GM19328 (cell line): ENCODE measurements around the gene PEMT.
A peak's percentile ranks its signal among the peaks of the same experiment; 100 is the strongest.
"Not testable (repeated sequence)": the region's sequence is repeated elsewhere in the genome, so short reads cannot be mapped to it uniquely, and the experiment has no call there.

Experiments
- ATAC-seq: cut with Tn5 transposase; IDR thresholded peaks from one replicate; pipeline ENCODE4 v1.9.1; 2021; ENCODE audit warnings: mild to moderate bottlenecking, moderate library complexity; ENCODE audit not compliant: unreplicated experiment

PEMT gene

GRCh38 chr17:17591355-17592298 lies at the start of gene PEMT:
Gene PEMT, minus strand, starts transcription at chr17:17591708. Its CDS starts 82 bp downstream, at chr17:17591626.
- ATAC-seq = peak; percentile 95

- not testable (repeated sequence) for ATAC-seq
Observed at GRCh38 chr17:17639661-17640270, 48.3 kb upstream of the PEMT start.

- no peak for ATAC-seq
Observed at GRCh38 chr17:17638467-17638866, 47.0 kb upstream of the PEMT start.

- no peak for ATAC-seq
Observed at GRCh38 chr17:17636272-17636885, 44.9 kb upstream of the PEMT start.

- not testable (repeated sequence) for ATAC-seq
Observed at GRCh38 chr17:17635537-17636271, 44.2 kb upstream of the PEMT start.

GRCh38 chr17:17635126-17635525 lies 43.6 kb upstream of the PEMT start:
- ATAC-seq = no peak

- no peak for ATAC-seq
Observed at GRCh38 chr17:17633310-17633709, 41.8 kb upstream of the PEMT start.

GRCh38 chr17:17632690-17633089 lies 41.2 kb upstream of the PEMT start:
- ATAC-seq = not testable (repeated sequence)

- ATAC-seq = no peak
Observed at GRCh38 chr17:17628388-17629008, 37.0 kb upstream of the PEMT start.

GRCh38 chr17:17626840-17627239 lies 35.3 kb upstream of the PEMT start:
- no peak for ATAC-seq

GRCh38 chr17:17626151-17626805 lies 34.8 kb upstream of the PEMT start:
- ATAC-seq = no peak

GRCh38 chr17:17624741-17625140 lies 33.2 kb upstream of the PEMT start:
- ATAC-seq = no peak

GRCh38 chr17:17623904-17624303 lies 32.4 kb upstream of the PEMT start:
- ATAC-seq = no peak

GRCh38 chr17:17621254-17621653 lies 29.7 kb upstream of the PEMT start:
- ATAC-seq = no peak

GRCh38 chr17:17613708-17614114 lies 22.2 kb upstream of the PEMT start:
- ATAC-seq = no peak

GRCh38 chr17:17612085-17613022 lies 20.8 kb upstream of the PEMT start:
- no peak for ATAC-seq

- ATAC-seq = no peak
Observed at GRCh38 chr17:17609121-17609520, 17.6 kb upstream of the PEMT start.

GRCh38 chr17:17606416-17607000 lies 15.0 kb upstream of the PEMT start:
- ATAC-seq = no peak

GRCh38 chr17:17605729-17606088 lies 14.2 kb upstream of the PEMT start:
- ATAC-seq = no peak
